GM12892 (cell line): ENCODE results near the gene SNPH.

Experiments used
- DNase-seq: peaks from one replicate; pipeline ENCODE4 v3.0.0; 2011; ENCODE audit not compliant: insufficient read length
- FAIRE-seq: peaks from 2 replicates; lab custom pipeline; 2011; peaks lifted over from hg19 to GRCh38; lab: Jason Lieb, UNC
- POLR2A ChIP-seq: IDR thresholded peaks from 2 replicates; pipeline ENCODE4 v1.6.1; 2011; ENCODE audit warnings: low read depth, low read length, control low read depth
- POLR2AphosphoS5 ChIP-seq: IDR thresholded peaks from 2 replicates; pipeline ENCODE4 v1.6.1; 2011; ENCODE audit warnings: low read depth, low read length, control low read depth
- TAF1 ChIP-seq: IDR thresholded peaks from 2 replicates; pipeline ENCODE4 v1.6.1; 2011; ENCODE audit warnings: low read depth, mild to moderate bottlenecking, control low read depth, low read length, borderline replicate concordance

Gene SNPH

DNA sequence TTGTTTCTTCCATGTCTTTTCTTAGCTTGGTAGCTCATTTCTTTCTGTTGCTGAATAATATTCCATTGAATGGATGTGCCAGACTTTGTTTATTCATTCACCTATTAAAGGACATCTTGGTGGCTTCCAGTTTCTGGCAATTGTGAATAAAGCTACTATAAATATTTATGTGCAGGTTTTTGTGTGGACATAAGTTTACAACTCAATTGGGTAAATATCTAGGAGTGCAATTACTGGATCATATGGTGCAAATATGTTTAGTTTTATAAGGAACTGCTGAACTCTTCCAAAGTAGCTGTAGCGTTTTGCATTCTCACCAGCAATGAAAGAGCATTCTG is 79.6 kb downstream of the SNPH start:
- TF ChIP-seq POLR2A (no peak), TAF1 (no peak), POLR2AphosphoS5 (no peak)
- DNase-seq (no peak), FAIRE-seq (no peak)

DNA sequence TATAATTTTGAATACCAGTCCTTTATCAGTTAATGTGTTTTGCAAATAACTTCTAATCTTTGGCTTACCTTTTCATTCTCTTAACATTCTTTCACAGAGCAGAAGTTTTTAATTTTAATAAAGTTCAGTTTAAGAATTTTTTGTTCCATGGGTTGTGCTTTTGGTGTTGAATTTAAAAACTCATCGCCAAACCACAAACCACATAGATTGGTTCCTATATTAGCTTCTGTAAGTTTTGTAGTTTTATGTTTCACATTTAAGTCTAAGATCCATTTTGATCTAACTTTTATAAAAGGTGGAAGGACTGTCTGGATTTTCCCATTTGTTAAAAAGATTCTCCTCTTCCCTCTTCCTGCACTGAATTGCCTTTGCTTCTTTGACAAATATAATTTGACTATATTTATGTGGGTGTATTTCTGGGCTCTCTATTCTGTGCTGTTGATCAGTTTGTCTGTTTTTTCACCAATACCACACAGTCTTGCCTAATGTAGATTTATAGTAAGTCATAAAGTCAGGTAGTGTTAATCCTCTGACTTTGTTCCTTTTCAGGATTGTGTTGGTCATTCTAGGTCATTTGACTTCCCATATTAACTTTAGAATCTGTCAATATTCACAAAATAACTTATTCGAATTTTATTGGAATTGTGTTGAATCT is 80.3 kb downstream of the SNPH start:
- TF ChIP-seq POLR2AphosphoS5 (no peak), POLR2A (no peak), TAF1 (no peak)
- DNase-seq (no peak), FAIRE-seq (no peak)

GRCh38 chr20:1353956-1354355 is 87.9 kb downstream of the SNPH start:
- DNase-seq, result no peak
- TF ChIP-seq POLR2AphosphoS5, result no peak
- TF ChIP-seq TAF1, result no peak
- no peak for TF ChIP-seq POLR2A
- FAIRE-seq, result no peak

DNA sequence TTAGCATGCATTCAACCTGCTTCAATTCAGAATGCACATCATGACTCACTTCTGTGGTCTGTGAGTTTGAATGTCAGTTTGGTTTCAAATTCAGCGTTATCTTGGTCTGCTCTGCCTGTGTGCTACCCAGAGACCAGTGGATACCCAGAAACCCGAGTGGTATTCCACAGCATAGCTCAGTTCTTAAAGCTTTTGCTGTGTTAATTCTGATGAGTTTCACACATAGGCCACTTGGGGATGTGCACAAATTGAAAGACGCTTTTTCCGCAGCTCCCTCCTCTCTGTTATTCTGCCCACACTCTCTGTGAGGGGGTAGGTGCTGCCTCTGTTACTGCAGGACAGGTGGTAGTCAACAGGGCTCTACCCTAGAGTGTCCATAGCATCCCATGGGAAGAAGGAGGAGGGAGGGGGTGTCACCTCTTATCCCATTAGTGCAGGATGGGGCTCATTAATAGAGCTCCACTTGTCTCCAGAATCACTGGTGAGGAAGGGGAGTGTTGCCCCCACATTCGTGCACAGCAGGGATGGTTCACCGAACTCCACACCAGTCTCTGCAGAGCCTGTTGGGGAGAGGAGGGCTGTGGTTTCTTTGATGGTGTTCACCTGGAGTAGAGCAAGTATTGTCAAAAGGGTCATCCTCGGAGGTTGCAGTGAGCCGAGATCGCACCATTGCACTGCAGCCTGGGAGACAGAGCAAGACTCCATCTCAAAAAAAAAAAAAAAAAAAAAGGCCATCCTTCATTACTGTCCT is 92.0 kb downstream of the SNPH start:
- TF ChIP-seq POLR2AphosphoS5, result no peak
- no peak for TF ChIP-seq TAF1
- TF ChIP-seq POLR2A, result no peak
- DNase-seq, result no peak
- FAIRE-seq, result no peak
